ENCODE measurements around the gene PYURF.

PYURF gene

DNA sequence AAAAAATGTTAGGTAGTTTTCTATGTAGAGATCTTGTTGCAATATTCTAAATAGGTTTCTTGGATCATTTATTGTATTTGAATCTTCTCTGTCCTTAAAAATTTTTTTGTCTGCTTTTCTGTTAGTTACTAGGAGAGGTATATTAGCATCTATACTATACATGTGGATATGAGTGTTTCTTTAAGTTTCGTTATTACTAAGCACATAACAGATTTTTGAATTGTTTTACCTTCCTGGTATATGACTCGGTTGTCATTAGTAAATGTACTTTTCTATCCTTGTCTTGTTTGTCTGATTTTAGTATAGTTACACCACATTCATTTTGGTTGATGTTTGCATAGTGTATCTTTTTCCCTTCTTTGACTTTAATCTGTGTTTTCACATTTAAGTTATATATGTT lies 20.2 kb downstream of the PYURF start:
- no peak for DNase-seq

DNA sequence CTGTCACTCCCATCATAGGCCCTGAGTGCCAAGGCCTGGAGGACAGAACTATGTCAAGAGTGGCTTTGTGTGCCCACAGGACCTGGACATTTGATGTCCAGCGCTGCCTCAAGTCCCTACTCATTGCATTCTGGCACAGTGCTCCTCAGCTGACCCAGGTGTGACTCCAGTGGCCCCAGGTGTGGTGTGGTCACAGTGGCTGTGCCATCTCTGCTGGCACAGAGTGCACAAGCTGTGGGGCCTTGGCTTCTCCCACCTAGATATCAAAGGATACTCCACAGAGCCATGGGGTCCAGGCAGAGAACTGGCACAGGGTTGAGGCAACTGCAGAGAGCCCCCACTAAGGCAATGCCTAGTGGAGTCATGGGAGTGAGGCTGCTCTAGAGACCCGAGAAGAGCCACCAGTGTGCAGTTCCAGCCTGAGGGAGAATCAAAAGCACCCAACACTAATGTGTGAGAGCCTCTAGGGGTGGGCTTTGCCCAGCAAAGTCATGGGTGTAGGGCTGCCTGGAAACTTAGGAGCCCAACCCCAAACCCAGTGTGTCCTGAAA lies 25.6 kb downstream of the PYURF start:
- DNase-seq, result no peak

DNA sequence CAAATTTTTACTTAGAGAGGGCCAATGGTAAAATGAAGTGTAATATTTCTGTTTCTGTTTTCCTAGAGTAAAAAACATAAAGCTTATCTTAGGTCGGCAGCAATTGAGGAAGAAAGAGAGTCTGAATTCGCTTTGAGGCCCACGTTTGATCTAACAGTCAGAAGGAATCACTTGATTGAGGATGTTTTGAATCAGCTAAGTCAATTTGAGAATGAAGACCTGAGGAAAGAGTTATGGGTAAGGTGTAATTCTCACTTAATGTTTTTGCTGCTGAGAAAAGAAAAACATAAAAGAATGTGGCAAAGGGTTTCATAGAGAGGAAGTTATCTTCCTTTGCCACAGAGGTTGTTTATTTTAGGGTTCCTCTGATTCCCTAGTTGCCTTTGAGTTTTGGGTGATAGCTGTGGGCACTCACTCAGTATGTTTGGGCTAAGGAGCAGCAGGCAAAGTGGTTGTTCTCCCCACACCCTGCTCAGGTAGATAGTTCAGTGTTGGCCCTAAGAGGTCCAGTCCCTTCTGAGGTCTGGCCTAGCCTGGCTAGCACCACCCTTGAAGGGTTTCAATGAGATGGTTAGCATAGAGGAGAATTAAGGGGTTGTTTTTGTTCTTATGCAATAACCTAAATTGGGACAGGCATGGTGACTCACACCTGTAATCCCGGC lies 34.3 kb downstream of the PYURF start:
- no peak for DNase-seq

DNA sequence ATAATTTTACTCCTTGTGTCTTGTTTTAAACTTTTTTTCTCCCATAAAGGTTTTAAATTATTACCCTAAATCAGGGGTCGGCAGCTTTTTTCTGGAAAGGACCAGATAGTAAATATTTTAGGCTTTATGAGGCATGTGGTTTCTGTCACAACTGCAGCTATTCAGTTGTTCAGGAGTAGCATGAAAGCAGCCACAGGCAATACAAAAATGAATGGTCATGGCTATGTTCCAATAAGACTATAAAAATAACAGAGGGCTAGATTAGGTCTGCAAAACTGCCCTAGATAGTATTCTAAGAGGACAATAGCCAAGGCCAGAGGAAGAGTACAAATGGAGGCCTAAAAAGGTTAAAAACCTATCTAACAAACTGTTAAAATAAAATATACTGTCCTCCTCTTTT lies 42.0 kb downstream of the PYURF start:
- no peak for DNase-seq

DNA sequence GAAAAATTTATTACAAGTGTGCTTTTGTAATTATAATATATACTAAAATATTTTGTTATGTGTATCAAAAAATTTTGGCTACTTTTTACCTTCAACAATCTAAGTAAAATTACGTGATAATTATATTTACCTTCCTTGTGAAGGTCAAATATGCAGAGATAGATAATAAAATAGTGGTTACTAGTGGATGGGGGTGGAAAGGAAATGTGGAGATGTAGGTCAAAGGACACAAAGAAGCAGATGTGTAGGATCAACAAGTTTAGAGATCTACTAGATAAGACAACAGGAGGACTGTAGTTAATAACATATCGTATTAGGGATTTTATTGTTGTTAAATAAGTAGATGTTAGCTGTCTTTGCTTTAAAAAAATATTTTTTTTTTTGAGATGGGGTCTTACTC lies 45.3 kb downstream of the PYURF start:
- DNase-seq, result no peak

DNA sequence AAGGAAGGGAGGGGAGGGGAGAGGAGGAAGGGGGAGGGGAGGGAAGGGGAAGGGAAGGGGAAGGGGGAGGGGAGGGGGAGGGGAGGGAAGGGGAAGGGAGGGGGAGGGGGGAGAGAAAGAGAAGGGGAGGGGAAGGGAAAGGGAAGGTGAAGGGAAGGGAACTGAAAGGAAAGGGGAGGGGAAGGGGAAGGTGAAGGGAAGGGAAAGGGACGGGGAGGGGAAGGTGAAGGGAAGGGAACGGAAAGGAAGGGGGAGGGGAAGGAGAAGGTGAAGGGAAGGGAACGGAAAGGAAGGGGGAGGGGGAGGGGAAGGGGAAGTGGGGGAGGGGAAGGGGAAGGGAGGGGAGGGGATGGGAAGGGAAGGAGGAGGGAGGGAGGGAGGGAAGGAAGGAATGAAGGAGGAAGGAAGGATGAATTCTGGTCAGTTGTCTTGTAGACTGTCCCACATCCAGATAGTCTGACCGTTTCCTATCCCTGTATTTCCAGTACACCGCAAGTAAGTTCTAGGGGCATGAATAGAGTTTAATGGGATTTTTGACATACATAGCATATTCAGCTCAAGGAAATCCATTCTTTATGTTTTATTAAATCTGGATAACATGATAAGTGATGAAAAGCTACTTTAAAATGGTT lies 46.2 kb downstream of the PYURF start:
- no peak for DNase-seq
